ENCODE data around the gene FYCO1.

Gene FYCO1

DNA sequence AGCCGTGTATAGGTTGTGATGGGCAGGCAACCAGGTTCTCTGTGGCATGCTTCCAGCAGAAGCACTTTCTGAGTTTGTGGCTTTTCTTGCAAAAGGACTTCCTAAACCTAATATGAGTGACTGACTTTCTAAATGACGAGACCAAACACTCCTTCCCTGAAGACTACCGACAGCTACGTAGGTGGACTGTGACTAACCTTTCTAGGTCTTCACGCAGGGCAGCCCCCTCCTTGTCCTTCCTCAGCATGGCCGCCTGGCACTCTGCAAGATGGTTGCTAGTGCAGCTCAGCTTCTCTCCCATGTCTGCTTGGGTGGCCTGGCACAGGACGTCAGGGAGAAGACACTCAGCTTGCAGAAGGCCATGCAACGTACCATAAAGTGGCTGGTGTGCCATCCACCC, 31.5 kb downstream of the FYCO1 start:
- TF ChIP-seq SPI1 (IDR thresholded peaks at IDR 0.05; ENCODE audit: borderline replicate concordance, low read depth) (no peak), POLR2AphosphoS5 (IDR thresholded peaks at IDR 0.05; ENCODE audit: low read depth) (no peak), GABPA (IDR thresholded peaks at IDR 0.05; ENCODE audit: low read depth) (no peak)
- TF ChIP-seq, protein P1, sequence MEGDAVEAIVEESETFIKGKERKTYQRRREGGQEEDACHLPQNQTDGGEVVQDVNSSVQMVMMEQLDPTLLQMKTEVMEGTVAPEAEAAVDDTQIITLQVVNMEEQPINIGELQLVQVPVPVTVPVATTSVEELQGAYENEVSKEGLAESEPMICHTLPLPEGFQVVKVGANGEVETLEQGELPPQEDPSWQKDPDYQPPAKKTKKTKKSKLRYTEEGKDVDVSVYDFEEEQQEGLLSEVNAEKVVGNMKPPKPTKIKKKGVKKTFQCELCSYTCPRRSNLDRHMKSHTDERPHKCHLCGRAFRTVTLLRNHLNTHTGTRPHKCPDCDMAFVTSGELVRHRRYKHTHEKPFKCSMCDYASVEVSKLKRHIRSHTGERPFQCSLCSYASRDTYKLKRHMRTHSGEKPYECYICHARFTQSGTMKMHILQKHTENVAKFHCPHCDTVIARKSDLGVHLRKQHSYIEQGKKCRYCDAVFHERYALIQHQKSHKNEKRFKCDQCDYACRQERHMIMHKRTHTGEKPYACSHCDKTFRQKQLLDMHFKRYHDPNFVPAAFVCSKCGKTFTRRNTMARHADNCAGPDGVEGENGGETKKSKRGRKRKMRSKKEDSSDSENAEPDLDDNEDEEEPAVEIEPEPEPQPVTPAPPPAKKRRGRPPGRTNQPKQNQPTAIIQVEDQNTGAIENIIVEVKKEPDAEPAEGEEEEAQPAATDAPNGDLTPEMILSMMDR (IDR thresholded peaks at IDR 0.05; ENCODE audit: insufficient read depth, low read length), result no peak
- TF ChIP-seq, protein P2, sequence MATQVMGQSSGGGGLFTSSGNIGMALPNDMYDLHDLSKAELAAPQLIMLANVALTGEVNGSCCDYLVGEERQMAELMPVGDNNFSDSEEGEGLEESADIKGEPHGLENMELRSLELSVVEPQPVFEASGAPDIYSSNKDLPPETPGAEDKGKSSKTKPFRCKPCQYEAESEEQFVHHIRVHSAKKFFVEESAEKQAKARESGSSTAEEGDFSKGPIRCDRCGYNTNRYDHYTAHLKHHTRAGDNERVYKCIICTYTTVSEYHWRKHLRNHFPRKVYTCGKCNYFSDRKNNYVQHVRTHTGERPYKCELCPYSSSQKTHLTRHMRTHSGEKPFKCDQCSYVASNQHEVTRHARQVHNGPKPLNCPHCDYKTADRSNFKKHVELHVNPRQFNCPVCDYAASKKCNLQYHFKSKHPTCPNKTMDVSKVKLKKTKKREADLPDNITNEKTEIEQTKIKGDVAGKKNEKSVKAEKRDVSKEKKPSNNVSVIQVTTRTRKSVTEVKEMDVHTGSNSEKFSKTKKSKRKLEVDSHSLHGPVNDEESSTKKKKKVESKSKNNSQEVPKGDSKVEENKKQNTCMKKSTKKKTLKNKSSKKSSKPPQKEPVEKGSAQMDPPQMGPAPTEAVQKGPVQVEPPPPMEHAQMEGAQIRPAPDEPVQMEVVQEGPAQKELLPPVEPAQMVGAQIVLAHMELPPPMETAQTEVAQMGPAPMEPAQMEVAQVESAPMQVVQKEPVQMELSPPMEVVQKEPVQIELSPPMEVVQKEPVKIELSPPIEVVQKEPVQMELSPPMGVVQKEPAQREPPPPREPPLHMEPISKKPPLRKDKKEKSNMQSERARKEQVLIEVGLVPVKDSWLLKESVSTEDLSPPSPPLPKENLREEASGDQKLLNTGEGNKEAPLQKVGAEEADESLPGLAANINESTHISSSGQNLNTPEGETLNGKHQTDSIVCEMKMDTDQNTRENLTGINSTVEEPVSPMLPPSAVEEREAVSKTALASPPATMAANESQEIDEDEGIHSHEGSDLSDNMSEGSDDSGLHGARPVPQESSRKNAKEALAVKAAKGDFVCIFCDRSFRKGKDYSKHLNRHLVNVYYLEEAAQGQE (IDR thresholded peaks at IDR 0.05; ENCODE audit: insufficient replicate concordance, low read depth), result no peak
- Histone ChIP-seq H3K4me3 (replicated peaks; ENCODE audit: insufficient read depth, low read length) (no peak overlapping the region), H3K27me3 (ENCODE audit: insufficient read depth, poor library complexity, severe bottlenecking) (no peaks in the 10 kb centered on the region), H3K27ac (replicated peaks) (no peak overlapping the region)
- DNase-seq (ENCODE audit: low read depth in 1 of 2, low spot score in 1 of 2), result peak in 1 of 2 experiments; percentile 33

DNA sequence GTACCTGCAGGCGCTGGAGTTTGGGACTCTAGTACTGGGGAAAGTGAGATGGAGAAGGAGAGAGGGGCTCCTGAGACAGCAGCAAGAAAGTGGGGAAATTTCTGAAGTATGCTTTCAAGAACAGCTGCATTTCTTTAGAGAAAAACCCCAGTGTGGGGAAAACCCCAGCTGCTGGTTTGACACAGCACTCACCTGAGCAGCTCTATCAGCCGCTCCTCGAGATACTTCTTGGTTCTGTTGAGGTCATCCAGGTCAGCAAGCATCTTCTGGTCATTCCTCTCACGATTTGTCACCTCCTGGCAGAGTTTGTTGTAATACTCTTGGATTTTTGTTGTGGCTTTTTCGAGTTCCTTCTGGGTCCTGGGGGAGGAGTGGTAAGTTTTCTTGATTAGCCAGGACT, 33.6 kb downstream of the FYCO1 start:
- DNase-seq (ENCODE audit: low read depth in 1 of 2, low spot score in 1 of 2), result no peak
- no peak for TF ChIP-seq POLR2AphosphoS5 (IDR thresholded peaks at IDR 0.05; ENCODE audit: low read depth)
- TF ChIP-seq GABPA (IDR thresholded peaks at IDR 0.05; ENCODE audit: low read depth), result no peak
- TF ChIP-seq SPI1 (IDR thresholded peaks at IDR 0.05; ENCODE audit: borderline replicate concordance, low read depth), result no peak
- TF ChIP-seq, protein P1 (IDR thresholded peaks at IDR 0.05; ENCODE audit: insufficient read depth, low read length), result no peak
- TF ChIP-seq, protein P2 (IDR thresholded peaks at IDR 0.05; ENCODE audit: insufficient replicate concordance, low read depth), result no peak
- H3K27me3 ChIP-seq (ENCODE audit: insufficient read depth, poor library complexity, severe bottlenecking), result no peaks in the 10 kb centered on the region

DNA sequence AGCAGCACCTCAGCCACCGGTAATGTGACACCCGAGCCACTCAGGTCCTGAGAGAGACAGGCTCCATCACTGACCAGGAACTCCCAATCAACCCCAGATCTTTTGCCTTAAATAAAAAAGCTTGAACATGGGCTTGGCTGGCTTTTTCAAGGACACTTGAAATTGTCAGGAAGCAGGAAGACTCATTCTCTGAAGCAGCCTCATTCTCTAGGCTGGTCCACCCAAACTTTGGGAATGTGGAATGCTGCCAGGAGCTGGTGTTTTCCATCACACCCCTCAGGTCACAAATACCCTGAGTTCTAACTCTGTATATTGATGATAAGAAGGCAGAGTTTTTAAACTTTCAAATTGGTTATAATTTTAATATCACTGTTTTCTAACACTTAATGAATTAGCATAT, 35.3 kb downstream of the FYCO1 start:
- DNase-seq (ENCODE audit: low read depth in 1 of 2, low spot score in 1 of 2), result no peak
- no peak overlapping the region for H3K4me3 ChIP-seq (replicated peaks; ENCODE audit: insufficient read depth, low read length)
- no peaks in the 10 kb centered on the region for H3K27me3 ChIP-seq (ENCODE audit: insufficient read depth, poor library complexity, severe bottlenecking)
- TF ChIP-seq SPI1 (IDR thresholded peaks at IDR 0.05; ENCODE audit: borderline replicate concordance, low read depth) (no peak), GABPA (IDR thresholded peaks at IDR 0.05; ENCODE audit: low read depth) (no peak), POLR2AphosphoS5 (IDR thresholded peaks at IDR 0.05; ENCODE audit: low read depth) (no peak)
- TF ChIP-seq, protein P1 (IDR thresholded peaks at IDR 0.05; ENCODE audit: insufficient read depth, low read length), result no peak
- TF ChIP-seq, protein P2 (IDR thresholded peaks at IDR 0.05; ENCODE audit: insufficient replicate concordance, low read depth), result no peak
- no peak overlapping the region for H3K27ac ChIP-seq (replicated peaks)

More for the DNA sequence above, 33.6 kb downstream of the FYCO1 start:
- Histone ChIP-seq H3K4me3 (replicated peaks; ENCODE audit: insufficient read depth, low read length) (no peak overlapping the region), H3K27ac (replicated peaks) (no peak overlapping the region)

Data from HL-60 (cell line).